WERI-Rb-1 (cell line): ENCODE results near the gene SLC24A3.

ENCODE experiments used
- DNase-seq: peaks from one replicate; pipeline ENCODE4 v3.0.0-alpha.2; 2020
- H3K27ac ChIP-seq: fragments of 250-450 bp; sonication (Bioruptor Pico); 2 replicates; pipeline ENCODE4 v1.5.1; 2020; ENCODE audit warnings: mild to moderate bottlenecking, moderate library complexity
- H3K27me3 ChIP-seq: fragments of 250-450 bp; sonication (Bioruptor Pico); 2 replicates; pipeline ENCODE4 v1.5.1; 2021; ENCODE audit warnings: mild to moderate bottlenecking, low read depth, moderate library complexity; ENCODE audit not compliant: insufficient read depth, severe bottlenecking
- H3K36me3 ChIP-seq: fragments of 250-450 bp; sonication (Bioruptor Pico); 2 replicates; pipeline ENCODE4 v1.5.1; 2020; ENCODE audit warnings: mild to moderate bottlenecking, moderate library complexity
- H3K4me3 ChIP-seq: 2 replicates; pipeline ENCODE4 v1.5.1; 2011; ENCODE audit warnings: low read depth, mild to moderate bottlenecking, control low read depth, low read length
- H3K9me3 ChIP-seq: fragments of 250-450 bp; sonication (Bioruptor Pico); 2 replicates; pipeline ENCODE4 v1.5.1; 2021; ENCODE audit warnings: mild to moderate bottlenecking, moderate library complexity; ENCODE audit not compliant: severe bottlenecking
- CTCF ChIP-seq: IDR thresholded peaks from 2 replicates; pipeline ENCODE4 v1.5.1; 2011; ENCODE audit warnings: low read depth, mild to moderate bottlenecking, control low read depth, inconsistent platforms, low read length

Gene SLC24A3

GRCh38 chr20:19555726-19556125 lies 343.3 kb downstream of the SLC24A3 start:
- Histone ChIP-seq H3K9me3 (no peaks in the 10 kb centered on the region), H3K27me3 (peaks cover 55% of the 10 kb centered on the region), H3K27ac (no peak overlapping the region), H3K4me3 (no peak overlapping the region), H3K36me3 (no peaks in the 10 kb centered on the region)
- DNase-seq, result no peak
- TF ChIP-seq CTCF, result no peak

GRCh38 chr20:19557291-19557690 lies 344.8 kb downstream of the SLC24A3 start:
- no peaks in the 10 kb centered on the region for H3K36me3 ChIP-seq
- H3K27me3 ChIP-seq, result peaks cover 55% of the 10 kb centered on the region
- H3K4me3 ChIP-seq, result no peak overlapping the region
- H3K9me3 ChIP-seq, result no peaks in the 10 kb centered on the region
- TF ChIP-seq CTCF, result no peak
- no peak for DNase-seq
- no peak overlapping the region for H3K27ac ChIP-seq

- no peak for DNase-seq
- Histone ChIP-seq H3K9me3 (no peaks in the 10 kb centered on the region), H3K27ac (no peak overlapping the region), H3K36me3 (no peaks in the 10 kb centered on the region), H3K27me3 (peaks cover 55% of the 10 kb centered on the region), H3K4me3 (no peak overlapping the region)
- TF ChIP-seq CTCF, result no peak
Observed at GRCh38 chr20:19560881-19561480, 348.5 kb downstream of the SLC24A3 start.

GRCh38 chr20:19562426-19562825 lies 350.0 kb downstream of the SLC24A3 start:
- no peak overlapping the region for H3K27ac ChIP-seq
- H3K27me3 ChIP-seq, result peaks cover 48% of the 10 kb centered on the region
- no peaks in the 10 kb centered on the region for H3K9me3 ChIP-seq
- H3K36me3 ChIP-seq, result no peaks in the 10 kb centered on the region
- no peak for TF ChIP-seq CTCF
- no peak for DNase-seq
- no peak overlapping the region for H3K4me3 ChIP-seq

- TF ChIP-seq CTCF, result no peak
- no peaks in the 10 kb centered on the region for H3K9me3 ChIP-seq
- H3K36me3 ChIP-seq, result no peaks in the 10 kb centered on the region
- peaks cover 42% of the 10 kb centered on the region for H3K27me3 ChIP-seq
- H3K4me3 ChIP-seq, result no peak overlapping the region
- no peak for DNase-seq
- H3K27ac ChIP-seq, result no peak overlapping the region
Observed at GRCh38 chr20:19564261-19564660, 351.8 kb downstream of the SLC24A3 start.

- Histone ChIP-seq H3K27me3 (peaks cover 45% of the 10 kb centered on the region), H3K4me3 (no peak overlapping the region), H3K36me3 (no peaks in the 10 kb centered on the region), H3K9me3 (no peaks in the 10 kb centered on the region), H3K27ac (no peak overlapping the region)
- no peak for DNase-seq
- no peak for TF ChIP-seq CTCF
Observed at GRCh38 chr20:19565736-19566135, 353.3 kb downstream of the SLC24A3 start.
